Fibroblast of skin of left biceps (primary cell): Measurements from ENCODE around the gene ISCA2.

ENCODE experiments used
- DNase-seq, 2 experiments: peaks; one replicate each; pipeline ENCODE4 v3.0.0-alpha.2; 2013; ENCODE audit warnings: low read depth in 2 of 2

The ISCA2 gene

DNA sequence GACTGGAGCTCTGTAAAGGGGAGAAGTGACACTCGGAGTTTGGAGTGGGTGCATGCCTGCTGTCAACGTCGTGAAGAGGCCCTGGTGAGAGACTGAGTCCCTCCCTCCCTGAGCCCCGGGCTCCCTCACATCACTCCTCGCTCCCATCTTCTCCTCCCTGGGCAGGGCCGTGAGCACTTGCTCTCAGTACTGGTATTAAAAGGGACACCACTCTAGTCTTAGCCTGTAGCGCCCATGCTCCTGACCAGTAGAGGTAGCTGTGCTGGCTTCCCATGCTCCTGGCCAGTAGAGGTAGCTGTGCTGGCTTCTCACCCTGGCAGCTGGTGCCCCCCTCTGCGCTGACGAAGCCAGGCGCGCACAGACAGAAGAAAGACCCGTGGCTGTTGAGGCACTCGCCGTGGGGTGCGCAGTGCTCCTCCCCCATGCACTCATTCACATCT lies 14.7 kb downstream of the ISCA2 start:
- DNase-seq = no peak

DNA sequence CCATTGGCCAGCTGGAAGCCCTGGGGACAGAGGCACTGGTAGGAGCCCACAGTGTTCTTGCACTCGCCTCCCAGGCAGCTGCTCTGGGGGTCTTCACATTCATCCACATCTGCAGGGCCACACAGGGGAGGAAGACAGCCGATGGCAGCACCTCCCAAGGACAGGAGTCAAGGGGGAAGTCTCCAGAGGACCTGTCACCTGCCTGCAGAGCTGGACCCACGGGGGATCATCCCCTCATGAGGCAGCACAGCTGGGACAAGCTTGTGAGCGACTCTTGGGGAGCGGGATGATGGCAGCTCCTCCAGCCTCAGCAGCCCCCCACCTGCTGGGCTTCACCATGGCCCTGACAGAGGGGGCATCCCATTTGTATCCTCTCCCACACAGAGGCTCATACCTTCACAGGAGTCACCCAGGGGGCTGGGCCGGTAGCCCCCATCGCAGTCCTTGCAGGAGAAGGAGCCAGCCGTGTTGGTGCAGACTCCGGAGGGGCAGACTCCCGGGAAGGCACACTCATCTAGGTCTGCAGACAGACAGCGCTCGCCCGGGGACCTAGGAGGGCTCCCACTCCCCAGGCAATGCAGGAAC lies 15.4 kb downstream of the ISCA2 start:
- no peak for DNase-seq

DNA sequence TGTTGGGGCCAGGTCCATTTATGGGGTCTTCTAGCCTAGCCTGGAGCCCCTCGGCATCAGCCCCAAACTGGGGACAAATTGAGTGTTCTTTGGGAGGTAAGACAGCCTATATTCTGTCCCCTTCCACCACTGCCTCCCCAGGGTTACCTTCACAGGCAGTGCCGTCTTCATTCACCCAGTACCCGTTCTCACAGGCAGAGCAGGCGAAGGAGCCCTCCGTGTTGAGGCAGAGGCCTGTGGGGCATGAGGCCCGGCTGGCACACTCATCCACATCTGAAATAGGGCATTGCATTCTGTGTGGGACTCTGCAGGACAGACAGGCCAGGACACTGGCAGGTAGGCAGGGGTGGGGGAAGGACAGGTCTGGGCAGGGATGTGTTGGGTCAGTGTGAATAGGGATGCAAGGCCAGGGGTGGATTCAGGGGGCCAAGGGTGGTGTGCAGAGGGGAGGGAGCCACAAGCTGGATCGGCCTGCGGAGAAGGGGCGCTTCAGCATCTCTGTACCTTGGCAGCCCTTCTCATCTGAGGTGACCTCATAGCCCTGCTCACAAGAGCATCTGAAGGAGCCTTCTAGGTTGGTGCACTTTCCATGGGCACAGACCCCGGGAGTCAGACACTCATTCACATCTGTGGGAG lies 16.1 kb downstream of the ISCA2 start:
- DNase-seq = no peak

DNA sequence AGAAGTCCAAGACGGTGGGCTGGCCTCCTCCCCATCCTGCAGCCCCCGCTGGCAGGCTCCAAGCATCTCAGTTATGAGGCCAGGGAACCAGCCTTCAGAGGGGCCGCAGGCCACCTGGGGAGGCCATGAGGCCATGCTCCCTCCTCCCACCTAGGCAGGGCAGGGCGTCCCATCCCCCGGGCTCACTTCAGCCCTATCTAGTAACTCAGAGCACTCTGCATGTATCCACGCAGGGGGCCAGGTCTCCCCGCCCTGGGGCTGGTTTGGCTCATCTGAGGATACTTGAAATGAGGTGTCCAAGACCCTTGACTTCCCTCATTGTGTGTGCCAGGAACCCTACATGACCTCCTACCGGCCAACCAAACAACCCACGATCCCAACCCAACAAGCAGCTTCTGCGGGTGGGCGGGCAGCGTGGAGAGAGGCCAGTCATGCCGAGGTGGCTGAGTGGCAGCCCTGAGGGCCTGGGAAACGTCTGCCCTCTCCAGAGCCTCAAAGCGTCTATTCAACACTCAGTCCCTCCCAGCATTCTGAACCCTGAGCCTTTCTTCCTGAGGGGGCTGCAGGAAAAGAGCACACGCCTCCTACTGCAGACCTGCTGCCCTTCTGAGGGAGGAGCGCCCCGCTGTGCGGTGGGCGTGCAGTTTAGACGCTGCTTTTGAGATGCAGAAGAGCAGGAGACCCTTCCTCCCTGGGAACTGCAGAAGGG lies 16.8 kb downstream of the ISCA2 start:
- DNase-seq = no peak

DNA sequence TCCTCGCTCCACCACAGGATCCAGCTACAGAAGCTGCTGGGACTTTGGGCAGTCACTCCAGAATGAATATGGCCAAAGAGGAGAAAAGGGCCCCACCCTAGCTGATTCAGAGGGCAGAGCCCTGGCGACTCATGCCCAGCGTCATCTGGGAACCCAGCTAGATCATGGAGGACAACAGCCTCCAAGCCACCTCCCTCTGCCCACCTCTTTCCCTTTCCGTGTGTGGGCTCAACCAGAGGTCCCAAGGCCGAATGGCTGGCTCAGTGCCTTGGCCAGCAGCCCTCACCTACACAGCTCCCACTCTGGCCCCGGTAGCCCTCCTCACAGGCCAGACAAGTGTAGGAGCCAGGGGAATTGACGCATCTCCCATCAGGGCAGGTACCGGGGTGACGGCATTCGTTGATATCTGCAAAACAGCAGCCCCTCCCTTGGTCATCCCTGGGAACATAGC lies 17.4 kb downstream of the ISCA2 start:
- DNase-seq = no peak

DNA sequence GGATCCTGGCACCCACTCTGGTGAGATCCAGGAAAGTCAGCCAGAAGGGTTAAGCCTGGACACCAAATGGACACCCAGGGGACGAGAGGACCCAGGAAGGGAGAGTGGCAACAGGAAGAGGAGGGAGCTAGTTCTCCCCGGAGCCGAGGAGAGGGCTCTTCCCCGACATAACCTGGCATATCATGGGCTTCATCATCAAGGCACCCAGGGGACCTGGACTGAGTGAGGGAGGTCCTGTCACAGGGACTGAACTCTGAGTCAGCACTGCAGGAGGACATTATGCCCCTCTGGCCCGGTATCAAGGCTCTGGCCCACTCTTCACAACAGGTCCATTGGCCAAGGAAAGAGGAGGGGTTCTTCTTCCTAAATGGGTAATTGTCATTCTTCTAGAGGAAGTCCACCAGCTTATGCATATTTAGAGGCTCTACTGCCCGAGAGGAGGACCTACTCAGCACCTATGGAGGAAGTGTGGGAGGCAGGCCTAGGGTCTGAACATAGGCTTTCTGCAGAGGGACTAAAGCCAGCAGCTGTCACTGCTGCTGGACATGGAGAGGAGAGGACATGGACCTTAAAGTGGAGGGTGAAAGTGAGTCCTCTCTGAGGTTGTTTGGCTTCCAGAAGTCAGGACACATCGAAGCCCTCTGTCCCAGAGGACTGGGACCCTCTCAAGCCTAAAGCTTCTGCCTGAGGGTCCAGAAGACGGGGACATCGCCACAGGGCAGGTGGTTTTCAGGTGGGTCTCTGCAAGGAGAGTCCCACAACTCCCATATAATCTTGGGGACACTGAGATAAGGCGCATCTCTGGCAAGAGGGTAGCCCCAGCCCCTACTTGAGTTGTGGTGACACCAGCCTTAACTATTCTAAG lies 18.6 kb downstream of the ISCA2 start:
- no peak for DNase-seq

DNA sequence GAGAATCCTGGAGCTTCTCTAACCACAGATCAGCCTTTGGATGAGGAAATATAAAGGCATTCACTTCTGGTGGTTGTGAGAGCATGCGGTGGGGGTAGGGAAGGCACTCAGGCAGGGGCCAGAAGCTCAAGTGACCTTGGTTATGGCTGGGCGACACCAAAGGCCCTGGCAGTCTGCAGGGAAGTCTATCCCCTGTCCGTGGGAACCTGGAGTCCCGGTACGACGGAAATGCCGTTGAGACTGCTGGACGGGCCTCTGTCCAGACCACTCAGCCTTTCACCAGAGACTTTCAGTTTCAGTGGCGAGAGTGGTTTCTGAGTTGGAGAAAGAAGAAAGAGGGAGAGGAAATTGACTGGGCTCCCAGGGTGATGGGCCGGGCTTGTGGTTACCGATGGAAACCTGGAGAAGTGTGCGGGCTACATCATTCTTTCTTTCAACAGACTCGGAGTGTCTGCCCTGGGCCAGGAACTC lies 20.9 kb downstream of the ISCA2 start:
- DNase-seq = peak; percentile 34 to 40

DNA sequence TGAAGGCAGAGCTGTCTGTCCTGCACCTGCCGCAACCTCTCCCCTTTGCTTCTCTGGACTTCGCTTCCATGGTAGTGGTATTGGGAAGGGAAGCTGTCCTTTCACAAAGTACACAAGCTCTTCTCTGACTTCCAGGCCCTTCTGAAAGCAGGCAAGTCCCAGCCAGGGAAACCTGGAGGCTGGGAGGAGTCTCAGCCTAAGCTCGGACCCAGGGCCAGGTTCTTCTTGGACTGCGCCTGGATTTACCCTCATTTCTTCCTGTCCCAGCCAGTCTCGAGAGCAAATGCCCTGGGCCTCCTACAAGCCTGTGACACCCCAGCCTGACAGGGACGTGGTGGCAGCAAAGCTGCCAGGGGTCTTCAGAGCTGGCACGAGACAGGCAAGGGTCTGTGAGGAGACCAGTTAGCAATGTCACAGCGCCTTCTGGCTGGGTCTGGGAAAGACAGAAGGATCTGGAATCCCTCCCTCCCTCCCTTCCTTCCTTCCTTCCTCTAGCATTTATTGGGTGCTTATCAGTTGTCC lies 22.4 kb downstream of the ISCA2 start:
- DNase-seq = no peak

DNA sequence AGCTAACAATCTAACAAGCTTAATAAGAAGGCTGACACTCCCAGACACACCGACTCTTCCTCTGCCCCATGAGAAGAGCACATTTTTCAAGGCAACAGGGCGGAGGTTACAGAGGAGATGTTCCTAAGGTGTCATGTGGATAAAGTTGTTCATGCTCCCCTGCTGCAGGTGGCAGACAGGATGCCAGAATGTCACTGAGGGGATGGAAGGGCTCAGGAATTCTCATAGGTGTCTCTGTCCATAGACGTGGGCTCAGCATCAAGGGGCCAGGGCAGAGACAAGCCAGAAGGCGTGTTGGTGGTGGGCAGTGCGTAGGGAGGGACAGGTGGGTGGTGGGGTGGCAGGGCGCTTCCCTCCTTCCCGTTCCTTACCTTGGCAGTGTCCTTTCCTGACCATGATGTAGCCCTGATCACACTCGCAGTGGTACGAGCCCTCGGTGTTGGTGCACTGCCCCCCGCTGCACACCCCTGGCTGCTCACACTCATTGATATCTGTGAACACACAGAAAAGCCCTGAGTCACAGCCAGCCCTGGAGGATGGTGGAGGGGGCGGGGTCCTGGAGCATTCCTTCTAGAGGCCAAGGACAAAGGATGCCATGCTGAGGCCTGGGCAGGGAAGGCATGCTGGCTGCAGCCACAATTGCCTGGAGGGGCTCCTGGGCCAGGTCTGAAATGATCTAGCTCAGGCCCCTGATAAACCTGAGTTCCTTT lies 23.0 kb downstream of the ISCA2 start:
- no peak for DNase-seq

DNA sequence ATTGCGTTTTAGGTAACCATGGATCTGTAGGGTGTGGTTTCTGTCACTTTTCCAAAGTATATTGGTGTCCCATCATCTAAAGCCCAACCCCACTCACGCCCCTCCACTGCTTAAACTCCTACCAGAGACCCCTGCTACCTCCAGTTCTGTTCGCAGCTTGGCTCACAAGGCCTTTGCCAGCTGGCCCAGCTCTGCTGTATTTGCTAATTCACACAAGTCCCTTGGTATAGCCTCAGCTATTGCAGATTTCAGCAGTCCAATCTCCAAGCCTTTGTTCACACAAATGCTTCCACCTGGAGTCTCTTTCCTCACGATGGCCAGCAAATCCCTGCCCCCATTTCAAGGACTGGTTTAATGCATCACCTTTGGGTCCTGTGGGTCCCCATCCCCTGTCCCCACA lies 24.2 kb downstream of the ISCA2 start:
- DNase-seq = no peak

DNA sequence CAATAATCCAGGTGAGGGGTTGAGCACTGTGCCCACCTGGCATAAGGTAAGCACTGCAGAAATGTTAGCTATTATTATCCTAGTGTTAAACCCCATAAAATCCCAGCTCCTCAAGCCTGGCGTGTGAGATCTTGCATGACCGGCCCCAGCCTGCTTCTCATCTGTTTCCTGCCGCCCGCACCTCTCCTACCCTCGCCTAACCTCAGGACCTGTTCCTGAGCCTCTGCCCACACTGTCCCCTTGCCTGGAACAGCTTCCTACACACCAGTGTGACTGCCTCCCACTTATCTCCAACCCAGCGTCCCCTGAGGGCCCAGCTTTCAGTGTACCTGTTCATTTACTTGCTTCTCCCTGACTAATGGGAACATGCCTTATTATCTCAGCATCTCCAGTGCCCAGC lies 24.7 kb downstream of the ISCA2 start:
- no peak for DNase-seq

DNA sequence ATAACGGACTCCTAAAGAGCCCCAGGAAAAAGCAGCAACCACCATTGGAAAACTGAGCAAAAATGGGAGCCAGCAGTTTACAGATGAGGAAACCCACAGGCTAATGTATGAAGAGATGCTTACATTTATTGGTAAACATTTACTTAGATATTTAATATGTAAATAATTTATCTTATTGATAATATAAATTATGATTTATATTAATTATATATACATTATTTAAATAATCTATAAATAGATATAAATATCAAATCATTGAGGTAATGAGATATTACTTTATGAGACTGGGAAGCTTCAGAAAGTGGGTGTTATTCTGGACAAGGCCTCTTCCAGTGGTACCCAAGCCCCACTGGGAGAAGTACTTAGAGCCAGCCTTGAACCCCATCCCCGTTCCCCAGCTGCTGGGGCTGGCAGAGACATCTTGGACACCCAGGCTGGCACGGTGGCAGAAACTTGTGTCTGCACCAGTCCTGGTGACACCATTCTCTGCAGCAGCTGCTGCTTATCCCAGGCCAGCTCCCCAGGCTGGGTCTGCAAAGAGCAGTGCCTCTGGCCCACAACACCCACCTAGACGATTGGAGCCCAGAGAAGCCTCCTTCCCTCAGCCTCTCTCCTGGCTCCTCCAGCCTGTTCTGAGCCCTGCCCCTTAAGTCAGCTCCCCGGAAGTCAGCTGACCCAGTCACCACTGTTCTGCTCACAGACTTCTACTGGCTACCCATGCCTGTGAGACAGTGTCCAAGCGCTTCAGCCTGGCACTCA lies 25.9 kb downstream of the ISCA2 start:
- no peak for DNase-seq

DNA sequence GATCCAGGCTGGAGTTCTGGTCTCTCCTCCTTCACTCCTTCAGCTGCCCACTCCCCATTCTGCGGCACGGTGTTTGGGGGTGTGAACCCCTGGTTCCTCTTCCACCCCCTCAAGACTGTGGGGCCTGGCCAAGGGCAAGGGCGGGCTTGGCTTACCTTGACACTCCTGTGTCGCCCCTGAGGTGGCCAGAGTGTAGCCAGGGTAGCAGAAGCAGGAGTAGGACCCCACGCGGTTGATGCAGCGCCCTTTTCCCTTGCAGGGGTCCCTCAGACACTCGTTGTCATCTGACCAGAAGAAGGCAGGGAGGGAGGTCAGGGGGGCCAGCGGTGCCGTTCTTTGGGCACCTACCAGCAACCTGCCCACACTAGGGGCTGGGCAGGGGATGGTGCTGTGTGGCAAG lies 28.2 kb downstream of the ISCA2 start:
- no peak for DNase-seq

DNA sequence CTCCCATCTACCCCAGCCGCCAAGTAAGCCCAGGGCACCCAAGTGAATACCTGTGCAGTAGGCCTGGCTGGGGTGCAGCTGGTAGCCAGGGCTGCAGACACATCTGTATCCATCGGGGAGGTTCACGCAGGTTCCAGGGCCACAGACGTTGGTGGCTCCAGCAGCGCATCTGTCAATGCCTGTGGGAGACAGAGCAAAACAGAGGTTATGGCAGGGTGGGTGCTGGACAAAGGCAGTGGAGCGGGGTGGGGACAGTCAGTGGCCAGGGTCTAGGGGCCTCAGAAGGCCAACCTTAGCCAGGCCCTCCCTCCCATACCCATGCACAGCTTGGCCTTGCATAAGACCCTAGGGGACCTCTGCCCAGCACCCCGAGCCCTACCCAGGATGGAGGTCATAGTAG lies 29.2 kb downstream of the ISCA2 start:
- no peak for DNase-seq

DNA sequence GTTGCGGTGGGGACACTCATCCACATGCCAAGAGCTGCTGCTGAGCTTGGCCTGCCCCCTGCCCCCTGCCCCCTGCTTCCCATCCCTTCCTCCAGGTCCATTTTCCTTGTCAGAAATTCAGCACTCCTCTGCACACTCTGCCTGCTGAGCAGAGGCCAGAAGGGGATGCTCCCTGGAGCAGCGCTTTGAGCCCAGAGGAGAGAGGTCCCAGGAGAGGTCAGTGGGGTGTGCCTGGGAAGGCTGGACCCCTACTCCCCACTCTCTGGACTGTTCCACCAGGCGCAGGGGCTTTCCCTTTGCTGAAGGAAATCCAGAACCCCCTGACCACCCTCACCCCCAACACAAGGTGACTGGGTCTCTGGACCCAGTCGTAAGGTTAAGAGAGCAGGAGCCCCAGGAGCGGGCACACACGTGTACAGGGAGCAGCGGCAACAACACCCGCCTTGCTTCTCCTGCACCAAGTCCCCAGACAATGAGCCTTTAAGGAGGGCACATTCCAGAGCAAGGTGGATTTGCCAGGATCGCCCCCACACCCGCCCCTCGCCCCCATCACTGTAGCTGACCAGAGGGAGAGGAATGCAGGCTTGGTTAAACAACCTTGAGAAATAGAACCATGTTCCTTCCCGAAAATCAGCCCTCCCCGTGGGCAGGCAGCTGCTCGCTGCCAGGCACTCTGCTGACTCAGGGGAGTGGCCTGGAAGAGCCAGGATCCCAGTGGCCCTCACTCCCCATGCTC lies 30.7 kb downstream of the ISCA2 start:
- no peak for DNase-seq

DNA sequence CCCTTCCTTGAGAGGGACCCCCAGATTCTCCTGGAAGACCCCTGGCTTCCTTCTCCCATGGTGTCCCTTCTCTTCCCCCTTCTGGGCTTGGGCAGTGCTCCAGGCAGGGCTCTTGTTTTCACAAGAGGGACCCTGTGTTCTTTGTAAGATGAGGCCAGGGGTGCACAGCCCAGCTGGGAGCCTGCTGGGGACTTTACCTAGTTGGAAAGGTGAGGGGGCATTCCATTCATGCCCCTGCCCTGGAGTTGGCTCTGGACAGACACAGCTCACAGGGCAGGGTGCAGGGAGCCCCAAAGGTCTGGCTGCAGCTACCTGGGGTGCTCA lies 31.2 kb downstream of the ISCA2 start:
- no peak for DNase-seq

DNA sequence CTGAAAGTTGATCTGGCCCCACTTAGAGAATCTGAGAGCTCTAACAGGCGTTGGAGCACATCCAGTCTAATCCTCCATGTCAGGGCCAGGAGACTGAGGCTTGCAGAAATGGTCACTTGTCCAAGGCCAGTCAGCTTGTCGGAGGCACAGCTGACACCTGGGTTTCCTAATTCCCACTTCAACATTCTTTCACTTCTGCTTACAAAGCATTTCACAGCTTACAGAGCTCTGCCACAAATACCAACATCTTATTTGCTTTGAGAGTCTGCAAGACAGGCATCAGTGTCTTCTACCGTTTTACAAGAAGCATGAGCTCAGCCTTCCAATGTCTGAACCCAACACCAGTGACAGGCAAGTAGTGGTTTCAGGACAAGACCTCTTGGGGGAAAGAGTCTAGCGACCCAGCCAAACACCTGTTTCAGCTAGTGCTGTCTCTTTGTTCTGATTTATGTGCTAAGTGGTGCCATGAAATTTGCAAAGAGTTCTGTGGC lies 31.8 kb downstream of the ISCA2 start:
- DNase-seq = no peak

DNA sequence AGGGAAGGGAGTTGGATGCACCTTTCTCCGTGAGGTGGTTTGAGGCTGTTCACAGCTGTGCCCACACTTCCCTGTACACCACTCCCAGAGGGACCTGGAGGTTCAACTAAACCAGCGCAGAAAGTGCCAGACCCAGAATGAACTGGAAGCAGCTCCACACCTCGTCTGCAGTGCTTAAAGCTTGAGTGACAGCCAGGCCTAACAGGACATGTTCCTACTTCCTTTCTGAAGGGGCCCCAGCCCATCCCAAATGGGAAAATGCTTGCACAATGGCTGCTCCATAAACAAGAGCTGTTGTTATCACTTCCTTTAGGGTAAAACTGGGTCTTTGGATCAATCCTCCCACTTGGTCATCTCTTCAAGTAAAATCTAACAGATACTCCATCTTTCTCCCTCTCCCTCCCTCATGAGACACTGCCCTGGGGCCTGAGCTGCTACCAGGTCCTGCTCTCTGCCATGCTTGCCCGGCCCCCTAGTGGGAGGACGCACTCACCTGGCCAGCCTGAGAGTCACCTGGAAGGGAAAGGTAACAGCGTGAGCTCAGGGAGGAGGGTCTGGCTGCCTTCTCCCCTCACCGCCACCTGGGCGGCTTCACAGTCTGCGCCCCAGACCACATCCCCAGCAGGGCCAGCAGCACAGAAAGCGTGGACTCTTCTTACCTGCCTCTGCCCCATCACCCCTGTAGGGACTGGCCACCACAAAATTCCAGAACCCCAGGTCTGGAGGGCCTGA lies 33.5 kb downstream of the ISCA2 start:
- DNase-seq = no peak

DNA sequence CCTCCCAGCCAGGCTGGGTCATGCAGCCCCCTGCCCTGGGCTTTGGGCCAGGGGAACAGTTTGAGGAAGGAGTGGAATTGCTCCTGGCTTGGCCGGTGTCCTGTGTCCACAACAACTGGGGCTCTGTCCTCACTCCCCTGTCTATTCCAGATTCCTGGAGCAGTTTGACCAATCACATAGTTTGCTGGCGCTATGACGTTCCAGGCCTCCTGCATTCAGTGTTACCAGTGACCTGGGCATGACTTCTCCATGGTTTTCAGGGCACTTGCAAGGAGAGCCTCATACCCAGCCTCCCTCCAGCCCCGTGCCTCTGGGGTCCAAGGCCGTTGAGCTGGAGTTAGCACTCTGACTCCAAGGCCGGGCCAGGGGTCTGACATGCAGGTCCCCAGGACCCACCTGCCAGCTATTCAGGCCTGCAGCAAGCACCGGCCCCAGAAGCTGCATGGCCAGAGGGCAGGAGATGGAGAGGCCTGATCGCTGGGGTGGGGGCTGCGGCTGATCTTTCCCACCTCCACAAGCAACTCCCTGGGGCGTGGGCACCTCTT lies 34.2 kb downstream of the ISCA2 start:
- DNase-seq = no peak
